Measurements from ENCODE around the gene GALNTL6. TPM values are rescaled to one million over a fixed set of nuclear protein-coding genes. Genes with fewer than 3 reads are reported as not detected.

The GALNTL6 gene
- total RNA-seq, 1 experiment from 2014 or later: not detected

GRCh38 chr4:172392741-172393140 lies 579.5 kb downstream of the GALNTL6 start:
- Mint-ChIP-seq H3K4me1 (ENCODE audit: insufficient read depth, unreplicated experiment) (peaks cover 5% of the 10 kb centered on the region), H3K9me3 (ENCODE audit: unreplicated experiment) (no peaks in the 10 kb centered on the region), H3K4me3 (ENCODE audit: unreplicated experiment) (no peak overlapping the region), H3K36me3 (ENCODE audit: insufficient read depth, unreplicated experiment) (no peaks in the 10 kb centered on the region), H3K27ac (ENCODE audit: low read depth, unreplicated experiment) (no peak overlapping the region), H3K27me3 (ENCODE audit: insufficient read depth, unreplicated experiment) (no peaks in the 10 kb centered on the region)
- intact Hi-C loops (cut with micrococcal nuclease): no loop called here
- no peak for TF ChIP-seq CTCF (IDR thresholded peaks at IDR 0.05; ENCODE audit: unreplicated experiment)
- no TSS peak for BruUV-seq (replicated peaks)
- CTCF ChIA-PET: interaction anchor here (0.7 kb wide), 1 partner anchor 24 kb away, joined by 3 read pairs; no protein-coding TSS in a partner anchor
- POLR2A ChIA-PET: no interaction called here
- DNase-seq (ENCODE audit: unreplicated experiment): no peak

DNA sequence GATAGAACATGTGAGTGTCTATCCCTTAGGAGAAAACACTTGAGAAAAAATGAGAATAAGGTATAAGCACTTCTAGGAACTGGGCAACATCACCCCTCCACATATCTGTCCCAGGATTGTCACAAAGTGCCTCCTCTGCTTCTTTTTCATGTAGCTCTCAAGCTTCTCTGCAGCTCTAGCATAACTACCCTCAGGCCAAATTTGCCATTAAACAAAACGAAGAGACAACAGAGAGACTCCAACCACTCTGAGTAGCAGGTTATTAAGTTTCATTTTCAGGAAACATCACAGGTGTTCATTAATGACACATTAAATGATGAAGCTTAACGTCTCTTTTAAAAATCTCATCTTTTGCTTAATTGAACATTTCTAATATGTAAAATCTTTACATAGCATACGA lies 580.0 kb downstream of the GALNTL6 start:
- ChIA-PET POLR2A (no interaction called here), CTCF (interaction anchor here (0.7 kb wide), 1 partner anchor 24 kb away, joined by 3 read pairs; no protein-coding TSS in a partner anchor)
- no peaks in the 10 kb centered on the region for H3K36me3 Mint-ChIP-seq (ENCODE audit: insufficient read depth, unreplicated experiment)
- no TSS peak for BruUV-seq (replicated peaks)
- no peak for TF ChIP-seq CTCF (IDR thresholded peaks at IDR 0.05; ENCODE audit: unreplicated experiment)
- no peak overlapping the region for H3K27ac Mint-ChIP-seq (ENCODE audit: low read depth, unreplicated experiment)
- no peaks in the 10 kb centered on the region for H3K9me3 Mint-ChIP-seq (ENCODE audit: unreplicated experiment)
- H3K27me3 Mint-ChIP-seq (ENCODE audit: insufficient read depth, unreplicated experiment): no peaks in the 10 kb centered on the region
- intact Hi-C loops (cut with micrococcal nuclease): no loop called here
- no peak overlapping the region for H3K4me3 Mint-ChIP-seq (ENCODE audit: unreplicated experiment)
- H3K4me1 Mint-ChIP-seq (ENCODE audit: insufficient read depth, unreplicated experiment): peaks cover 5% of the 10 kb centered on the region
- no peak for DNase-seq (ENCODE audit: unreplicated experiment)

GRCh38 chr4:172404676-172405075 lies 591.5 kb downstream of the GALNTL6 start:
- H3K9me3 Mint-ChIP-seq (ENCODE audit: unreplicated experiment): no peaks in the 10 kb centered on the region
- ChIA-PET POLR2A (no interaction called here), CTCF (interaction anchor here (0.7 to 1.0 kb wide), 2 partner anchors 16 to 164 kb away, joined by 3 read pairs; no protein-coding TSS in a partner anchor)
- intact Hi-C loops (cut with micrococcal nuclease): no loop called here
- H3K36me3 Mint-ChIP-seq (ENCODE audit: insufficient read depth, unreplicated experiment): no peaks in the 10 kb centered on the region
- DNase-seq (ENCODE audit: unreplicated experiment): no peak
- H3K27me3 Mint-ChIP-seq (ENCODE audit: insufficient read depth, unreplicated experiment): peaks cover 11% of the 10 kb centered on the region
- H3K27ac Mint-ChIP-seq (ENCODE audit: low read depth, unreplicated experiment): no peak overlapping the region
- no TSS peak for BruUV-seq (replicated peaks)
- TF ChIP-seq CTCF (IDR thresholded peaks at IDR 0.05; ENCODE audit: unreplicated experiment): no peak
- peaks cover 5% of the 10 kb centered on the region for H3K4me1 Mint-ChIP-seq (ENCODE audit: insufficient read depth, unreplicated experiment)
- no peak overlapping the region for H3K4me3 Mint-ChIP-seq (ENCODE audit: unreplicated experiment)

GRCh38 chr4:172410363-172410762 lies 597.2 kb downstream of the GALNTL6 start:
- no peak overlapping the region for H3K4me3 Mint-ChIP-seq (ENCODE audit: unreplicated experiment)
- CTCF ChIA-PET: no interaction called here
- DNase-seq (ENCODE audit: unreplicated experiment): no peak
- H3K9me3 Mint-ChIP-seq (ENCODE audit: unreplicated experiment): no peaks in the 10 kb centered on the region
- POLR2A ChIA-PET: no interaction called here
- no peaks in the 10 kb centered on the region for H3K36me3 Mint-ChIP-seq (ENCODE audit: insufficient read depth, unreplicated experiment)
- no peak overlapping the region for H3K27ac Mint-ChIP-seq (ENCODE audit: low read depth, unreplicated experiment)
- no TSS peak for BruUV-seq (replicated peaks)
- H3K4me1 Mint-ChIP-seq (ENCODE audit: insufficient read depth, unreplicated experiment): peaks cover 5% of the 10 kb centered on the region
- TF ChIP-seq CTCF (IDR thresholded peaks at IDR 0.05; ENCODE audit: unreplicated experiment): no peak
- intact Hi-C loops (cut with micrococcal nuclease): no loop called here
- H3K27me3 Mint-ChIP-seq (ENCODE audit: insufficient read depth, unreplicated experiment): no peaks in the 10 kb centered on the region
